Lower leg skin (tissue), 3 donors: Measurements from ENCODE around the gene SS18L1.

ENCODE experiments used
- POLR2A ChIP-seq, 2 donors: fragments of 450-650 bp; IDR thresholded peaks; one replicate each; pipeline ENCODE4 v1.6.1; 2016 to 2017; ENCODE audit warnings: antibody characterized with exemption in 2 of 2, mild to moderate bottlenecking in 1 of 2, moderate library complexity in 1 of 2
- TF ChIP-seq, protein P1 (sequence below), 3 donors: fragments of 450-650 bp; IDR thresholded peaks; one replicate each; pipeline ENCODE4 v1.5.1; 2016; ENCODE audit warnings: antibody characterized with exemption in 3 of 3, mild to moderate bottlenecking in 3 of 3, moderate library complexity in 2 of 3

DNA sequence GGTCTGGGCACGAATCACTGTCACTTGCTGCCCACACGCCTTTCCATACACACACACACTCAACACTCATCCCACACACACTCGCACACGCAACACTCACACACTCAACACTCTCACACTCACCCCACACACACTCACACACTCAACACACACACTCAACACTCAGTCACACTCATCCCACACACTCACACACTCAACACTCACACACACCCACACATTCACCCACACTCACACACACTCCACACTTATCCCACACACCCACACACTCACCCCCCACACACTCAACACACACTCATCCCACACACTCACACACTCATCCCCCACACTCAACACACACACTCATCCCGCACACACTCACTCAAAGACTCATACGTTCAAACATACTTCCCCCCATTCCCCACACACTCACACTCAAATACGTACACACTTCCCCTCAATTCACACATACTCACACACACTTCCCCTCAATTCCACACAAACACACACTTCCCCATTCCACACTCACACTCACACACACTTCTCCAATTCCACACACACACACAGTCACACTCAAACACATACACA, 85.5 kb downstream of the SS18L1 start:
- no peak for TF ChIP-seq POLR2A (IDR thresholded peaks at IDR 0.05)
- TF ChIP-seq, protein P1, sequence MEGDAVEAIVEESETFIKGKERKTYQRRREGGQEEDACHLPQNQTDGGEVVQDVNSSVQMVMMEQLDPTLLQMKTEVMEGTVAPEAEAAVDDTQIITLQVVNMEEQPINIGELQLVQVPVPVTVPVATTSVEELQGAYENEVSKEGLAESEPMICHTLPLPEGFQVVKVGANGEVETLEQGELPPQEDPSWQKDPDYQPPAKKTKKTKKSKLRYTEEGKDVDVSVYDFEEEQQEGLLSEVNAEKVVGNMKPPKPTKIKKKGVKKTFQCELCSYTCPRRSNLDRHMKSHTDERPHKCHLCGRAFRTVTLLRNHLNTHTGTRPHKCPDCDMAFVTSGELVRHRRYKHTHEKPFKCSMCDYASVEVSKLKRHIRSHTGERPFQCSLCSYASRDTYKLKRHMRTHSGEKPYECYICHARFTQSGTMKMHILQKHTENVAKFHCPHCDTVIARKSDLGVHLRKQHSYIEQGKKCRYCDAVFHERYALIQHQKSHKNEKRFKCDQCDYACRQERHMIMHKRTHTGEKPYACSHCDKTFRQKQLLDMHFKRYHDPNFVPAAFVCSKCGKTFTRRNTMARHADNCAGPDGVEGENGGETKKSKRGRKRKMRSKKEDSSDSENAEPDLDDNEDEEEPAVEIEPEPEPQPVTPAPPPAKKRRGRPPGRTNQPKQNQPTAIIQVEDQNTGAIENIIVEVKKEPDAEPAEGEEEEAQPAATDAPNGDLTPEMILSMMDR (IDR thresholded peaks at IDR 0.05), result no peak
